Fibroblast of gingiva (primary cell): Measurements from ENCODE around the gene VCPKMT.

Experiments used
- DNase-seq: peaks from one replicate; pipeline ENCODE4 v3.0.0-alpha.2; 2011; ENCODE audit warnings: low read depth

VCPKMT gene

DNA sequence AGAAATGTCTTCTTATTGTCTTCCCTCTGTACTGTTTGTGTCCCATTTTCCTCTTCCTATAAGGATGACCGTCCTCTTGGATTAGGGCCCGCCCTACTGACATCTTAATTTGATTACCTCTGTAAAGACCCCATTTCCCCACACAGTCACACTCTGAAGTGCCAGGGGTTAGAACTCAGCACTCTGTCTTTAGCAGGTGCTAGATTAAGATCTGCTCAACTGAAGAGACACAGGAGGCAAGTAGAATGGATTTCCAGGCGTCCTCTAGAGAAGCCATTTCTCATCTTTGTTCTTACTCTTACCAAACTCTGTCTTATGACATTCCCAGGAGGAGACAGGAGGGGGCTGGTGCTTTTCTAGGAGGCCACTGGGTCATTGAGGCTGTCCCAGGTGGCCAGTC is 50.8 kb downstream of the VCPKMT start:
- DNase-seq: no peak

DNA sequence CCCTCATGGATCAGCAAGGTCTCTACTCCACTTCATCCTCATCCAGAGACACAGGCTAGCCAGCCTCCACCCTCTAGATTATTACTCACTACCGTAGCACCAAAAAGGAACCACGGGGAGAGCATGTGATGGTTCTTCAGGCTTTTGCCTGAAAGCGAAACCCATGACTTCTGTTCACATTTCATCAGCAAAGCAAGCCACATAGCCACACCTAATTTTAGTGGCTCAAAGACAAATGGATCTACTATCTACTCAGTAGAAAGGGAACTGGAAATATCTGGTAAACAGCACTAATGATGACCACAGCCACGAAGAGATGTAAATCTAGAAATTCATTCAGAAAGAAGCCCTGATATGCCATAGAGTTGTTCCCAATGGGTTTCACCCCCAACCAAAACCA is 51.4 kb downstream of the VCPKMT start:
- peak; percentile 20 for DNase-seq

DNA sequence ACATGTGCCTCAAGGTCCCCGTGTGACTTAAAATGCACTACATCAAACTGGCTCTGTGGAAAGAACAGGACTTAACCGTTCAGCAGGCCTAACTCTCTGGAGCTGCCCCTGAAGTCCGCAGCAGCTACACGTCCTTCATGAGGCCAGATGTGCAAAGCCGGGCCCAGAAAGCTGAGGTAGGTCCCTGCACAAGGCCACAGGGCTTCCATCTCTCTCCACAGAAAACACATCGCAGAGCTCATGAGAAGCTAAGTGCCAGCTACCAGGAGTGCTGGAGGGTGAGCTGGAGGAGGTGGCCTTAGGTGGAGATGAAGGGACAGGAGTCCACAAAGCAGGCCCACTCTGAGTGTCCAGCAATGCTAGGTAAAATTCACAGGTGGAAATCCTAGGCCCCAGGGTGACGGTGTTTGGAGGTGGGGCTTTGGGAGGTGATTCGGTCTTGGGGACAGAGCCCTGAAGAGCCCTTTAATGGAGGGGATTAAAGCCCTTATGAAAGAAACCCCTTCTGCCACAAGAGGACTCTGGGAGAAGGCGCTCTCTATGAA is 52.4 kb downstream of the VCPKMT start:
- no peak for DNase-seq

DNA sequence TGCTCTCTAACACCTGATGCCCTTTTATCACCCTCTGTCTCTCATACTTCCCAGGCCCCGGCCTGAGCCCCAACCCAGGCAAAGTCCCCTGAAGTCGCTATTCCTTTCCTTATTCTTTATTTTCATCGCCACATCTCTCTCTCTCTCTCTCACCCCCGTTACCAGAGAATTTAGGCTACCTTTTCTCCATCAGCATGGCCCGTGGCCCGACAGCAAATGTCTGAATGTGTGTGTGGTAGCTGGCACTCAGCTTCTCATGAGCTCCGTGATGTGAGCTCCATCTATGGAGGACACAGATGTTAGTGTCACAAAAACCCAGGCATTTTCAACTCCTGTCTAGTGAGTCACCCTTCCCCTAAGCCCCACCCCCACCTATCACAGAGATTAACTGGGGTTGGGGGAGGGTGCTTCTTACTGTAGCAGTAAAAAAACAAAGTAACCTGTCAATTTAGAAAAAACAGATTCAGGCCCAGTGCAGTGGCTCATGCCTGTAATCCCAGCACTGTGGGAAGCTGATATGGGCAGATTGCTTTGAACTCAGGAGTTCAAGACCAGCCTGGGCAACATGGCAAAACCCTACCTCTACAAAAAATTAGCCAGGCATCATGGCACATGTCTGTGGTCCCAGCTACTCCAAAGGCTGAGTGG is 53.8 kb downstream of the VCPKMT start:
- no peak for DNase-seq

DNA sequence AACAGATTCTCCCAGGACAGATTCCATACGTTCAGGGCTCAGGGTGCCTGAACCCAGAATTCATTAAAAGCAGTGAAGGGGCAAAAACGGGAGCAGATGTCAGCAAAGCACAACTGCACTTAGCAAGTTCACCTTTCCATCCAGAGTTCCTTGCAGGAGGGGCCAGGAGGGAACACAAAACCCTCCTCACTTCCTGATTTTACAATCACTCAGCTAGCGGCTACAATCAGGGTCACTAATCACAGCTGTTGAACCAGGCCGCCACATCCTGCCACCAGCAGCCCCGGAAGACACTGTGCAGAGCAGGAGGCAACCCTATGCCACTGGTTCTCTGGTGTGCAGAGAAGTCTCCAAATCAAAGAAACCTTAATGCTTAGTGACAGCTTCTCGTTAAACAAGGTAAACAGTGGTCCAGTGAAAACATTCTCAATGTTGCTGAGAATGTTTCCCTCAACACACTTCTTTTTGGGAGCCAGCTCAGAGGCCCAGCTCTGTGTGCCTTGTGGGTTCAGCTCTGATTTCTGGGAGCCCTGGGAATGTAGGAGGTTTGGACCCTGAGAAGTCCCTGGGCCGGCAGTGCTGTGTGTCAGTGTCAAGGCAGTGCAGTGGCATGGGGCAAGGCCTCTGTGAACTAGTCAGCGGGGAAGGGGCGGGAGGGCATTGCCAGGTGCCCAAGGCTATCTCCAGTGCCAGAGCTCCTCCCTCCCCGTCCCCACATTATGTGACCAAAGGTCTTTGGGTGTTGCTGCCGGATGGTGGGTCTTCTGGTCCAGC is 54.5 kb downstream of the VCPKMT start:
- DNase-seq: peak; percentile 34

DNA sequence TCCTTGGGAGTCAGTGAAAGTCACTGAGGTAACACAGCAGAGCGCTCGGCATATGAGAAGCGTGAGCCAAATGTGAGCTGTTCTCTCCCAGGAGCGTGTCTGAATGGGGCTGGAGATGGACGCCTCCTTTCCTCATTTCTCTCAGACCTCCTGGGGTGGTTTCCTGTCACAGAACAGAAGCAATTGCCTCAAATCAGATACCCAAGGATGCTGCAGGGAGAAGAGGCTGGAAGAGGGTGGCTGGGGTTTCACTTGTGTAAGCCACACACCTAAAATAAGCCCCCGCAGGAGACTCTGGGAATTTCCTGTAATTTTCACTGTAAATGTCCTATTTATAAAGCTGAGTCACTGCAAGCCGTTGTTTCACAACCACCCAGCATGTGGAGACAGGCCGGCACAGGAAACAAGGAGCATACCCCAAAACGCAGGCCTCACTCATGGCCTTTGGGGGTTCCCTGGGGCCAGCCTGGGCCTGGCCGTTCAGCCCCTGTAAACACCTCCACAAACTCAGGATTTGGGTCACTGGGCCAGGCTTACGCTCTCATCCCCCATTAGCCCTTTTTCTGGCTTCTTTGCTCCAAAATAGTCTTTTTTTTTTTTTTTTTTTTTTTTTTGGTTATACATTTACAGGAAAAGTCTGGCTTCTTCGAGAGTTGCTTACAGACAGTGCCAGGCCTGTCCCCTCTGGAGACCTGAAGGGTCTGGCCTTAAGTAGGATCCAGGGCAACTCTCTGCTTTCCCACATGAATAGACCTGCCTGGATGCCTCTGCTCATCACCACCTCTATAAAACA is 55.3 kb downstream of the VCPKMT start:
- DNase-seq: peak; percentile 93

DNA sequence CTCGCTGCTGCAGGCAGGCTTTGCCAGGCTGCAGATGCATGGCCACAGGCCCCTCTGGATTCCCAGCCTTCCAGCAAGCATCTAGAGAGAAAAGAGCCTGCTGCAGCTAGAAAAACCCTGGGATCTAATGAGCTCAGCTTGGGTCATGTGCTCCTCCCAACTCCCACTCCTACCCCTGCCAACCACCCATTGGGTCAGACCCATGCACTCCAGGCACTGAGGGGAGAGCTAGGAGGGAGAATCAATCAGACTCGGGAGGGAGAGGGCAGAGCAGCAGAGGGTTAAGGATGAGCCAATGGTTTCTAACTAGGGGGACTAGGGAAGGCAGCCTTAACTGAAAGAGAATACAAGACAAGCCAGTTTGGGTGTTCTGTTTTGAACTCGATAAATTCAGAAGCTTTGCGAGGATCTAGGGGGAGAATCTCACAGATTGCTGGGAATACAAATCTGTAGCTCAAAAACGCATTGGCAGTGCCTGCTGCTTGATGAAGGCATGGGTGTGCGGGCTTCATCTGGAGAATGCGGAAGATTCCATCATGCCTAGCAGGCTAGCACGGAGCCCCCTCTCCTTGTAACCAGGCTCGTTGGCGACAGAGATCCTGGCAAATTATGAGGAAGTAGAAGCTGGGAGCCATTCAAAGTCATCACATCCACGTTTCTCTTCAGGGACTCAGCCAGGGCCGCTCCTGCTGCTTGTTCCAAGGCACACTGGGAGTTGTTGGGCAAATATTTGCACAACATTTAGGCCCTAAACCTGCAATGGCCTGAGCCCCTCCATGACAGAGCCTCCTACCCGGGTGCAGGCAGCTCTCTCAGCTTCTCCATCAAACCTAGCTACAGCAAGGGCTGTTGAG is 56.4 kb downstream of the VCPKMT start:
- DNase-seq: no peak
